Measurements from ENCODE around the gene TRIM52.

TRIM52 gene

GRCh38 chr5:181224390-181225229 is 36.3 kb downstream of the TRIM52 start:
- Histone ChIP-seq H3K27me3 (ENCODE audit: insufficient read depth, poor library complexity, severe bottlenecking) (no peaks in the 10 kb centered on the region), H3K4me3 (replicated peaks; ENCODE audit: insufficient read depth, low read length) (peak overlapping the region; percentile 68), H3K27ac (replicated peaks) (peak overlapping the region; percentile 97)
- no peak for TF ChIP-seq POLR2AphosphoS5 (IDR thresholded peaks at IDR 0.05; ENCODE audit: low read depth)
- TF ChIP-seq SPI1 (IDR thresholded peaks at IDR 0.05; ENCODE audit: borderline replicate concordance, low read depth): peak; percentile 0; the same call in 1 of the 2 replicates
- DNase-seq (ENCODE audit: low read depth in 1 of 2, low spot score in 1 of 2): peak in 1 of 2 experiments; percentile 45

GRCh38 chr5:181223729-181224389 is 37.1 kb downstream of the TRIM52 start:
- peak in 1 of 2 experiments; percentile 62 for DNase-seq (ENCODE audit: low read depth in 1 of 2, low spot score in 1 of 2)
- H3K27ac ChIP-seq (replicated peaks): peak overlapping the region; percentile 97
- TF ChIP-seq SPI1 (IDR thresholded peaks at IDR 0.05; ENCODE audit: borderline replicate concordance, low read depth) (peak; percentile 62; the same call in 1 of the 2 replicates), POLR2AphosphoS5 (IDR thresholded peaks at IDR 0.05; ENCODE audit: low read depth) (peak; percentile 9), GABPA (IDR thresholded peaks at IDR 0.05; ENCODE audit: low read depth) (no peak)
- H3K4me3 ChIP-seq (replicated peaks; ENCODE audit: insufficient read depth, low read length): peak overlapping the region; percentile 68
- no peaks in the 10 kb centered on the region for H3K27me3 ChIP-seq (ENCODE audit: insufficient read depth, poor library complexity, severe bottlenecking)

GRCh38 chr5:181223058-181223728 is 37.8 kb downstream of the TRIM52 start, which contains the start of gene TRIM41:
TRIM41 (plus strand) TSS chr5:181223281; CDS start chr5:181224000, 719 bp downstream.
- Histone ChIP-seq H3K4me3 (replicated peaks; ENCODE audit: insufficient read depth, low read length) (peak within 1 kb of the TSS; percentile 68), H3K27ac (replicated peaks) (peak within 1 kb of the TSS; percentile 97), H3K27me3 (ENCODE audit: insufficient read depth, poor library complexity, severe bottlenecking) (no peaks in the 10 kb centered on the region)
- TF ChIP-seq POLR2AphosphoS5 (IDR thresholded peaks at IDR 0.05; ENCODE audit: low read depth) (peak; percentile 88), REST (IDR thresholded peaks at IDR 0.05; ENCODE audit: insufficient replicate concordance, low read depth) (peak; percentile 64), GABPA (IDR thresholded peaks at IDR 0.05; ENCODE audit: low read depth) (peak; percentile 95), SPI1 (IDR thresholded peaks at IDR 0.05; ENCODE audit: borderline replicate concordance, low read depth) (peak; percentile 80), CTCF (IDR thresholded peaks at IDR 0.05; ENCODE audit: insufficient read depth, low read length) (no peak)
- peak; percentile 99 to 100 for DNase-seq (ENCODE audit: low read depth in 1 of 2, low spot score in 1 of 2)

GRCh38 chr5:181222630-181223057 is 38.3 kb downstream of the TRIM52 start:
- TF ChIP-seq SPI1 (IDR thresholded peaks at IDR 0.05; ENCODE audit: borderline replicate concordance, low read depth): no peak
- no peak for TF ChIP-seq POLR2AphosphoS5 (IDR thresholded peaks at IDR 0.05; ENCODE audit: low read depth)
- no peak for TF ChIP-seq GABPA (IDR thresholded peaks at IDR 0.05; ENCODE audit: low read depth)
- TF ChIP-seq REST (IDR thresholded peaks at IDR 0.05; ENCODE audit: insufficient replicate concordance, low read depth): no peak
- TF ChIP-seq CTCF (IDR thresholded peaks at IDR 0.05; ENCODE audit: insufficient read depth, low read length): no peak
- peak overlapping the region; percentile 97 for H3K27ac ChIP-seq (replicated peaks)
- no peak for DNase-seq (ENCODE audit: low read depth in 1 of 2, low spot score in 1 of 2)
- H3K27me3 ChIP-seq (ENCODE audit: insufficient read depth, poor library complexity, severe bottlenecking): no peaks in the 10 kb centered on the region
- peak overlapping the region; percentile 68 for H3K4me3 ChIP-seq (replicated peaks; ENCODE audit: insufficient read depth, low read length)

Data from HL-60 (cell line).